Measurements from ENCODE around the gene ABCA7.

The ABCA7 gene

DNA sequence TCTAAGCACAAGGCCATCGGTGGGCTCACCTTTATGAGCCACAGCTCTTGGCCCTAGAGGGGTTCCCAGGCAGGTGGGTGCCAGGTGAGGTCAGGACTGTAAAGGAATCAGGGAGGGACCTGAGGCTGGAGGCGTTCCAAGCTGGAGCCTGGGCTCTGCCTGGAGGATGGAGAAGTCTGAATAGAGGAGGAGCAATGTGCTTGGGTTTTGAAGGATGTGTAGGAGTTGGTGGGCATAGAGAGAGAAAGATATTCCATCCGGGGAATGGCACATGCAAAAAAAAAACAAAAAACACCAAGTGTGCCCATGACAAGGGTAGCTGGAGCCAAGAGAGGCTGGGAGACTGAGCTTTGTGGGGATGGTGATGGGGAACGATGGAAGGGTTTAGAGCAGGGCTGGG is 37.3 kb upstream of the ABCA7 start:
- DNase-seq (ENCODE audit: low spot score): no peak

DNA sequence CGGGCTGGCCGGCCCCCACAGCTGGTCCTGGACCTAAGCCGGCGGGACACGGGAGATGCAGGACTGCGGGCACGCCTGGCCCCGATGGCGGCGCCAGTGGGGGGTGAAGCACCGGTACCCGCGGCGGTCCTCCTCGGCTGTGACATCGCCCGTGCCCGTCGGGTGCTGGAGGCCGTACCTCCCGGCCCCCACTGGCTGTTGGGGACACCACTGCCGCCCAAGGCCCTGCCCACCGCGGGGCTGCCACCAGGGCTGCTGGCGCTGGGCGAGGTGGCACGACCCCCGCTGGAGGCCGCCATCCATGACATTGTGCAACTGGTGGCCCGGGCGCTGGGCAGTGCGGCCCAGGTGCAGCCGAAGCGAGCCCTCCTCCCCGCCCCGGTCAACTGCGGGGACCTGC is 36.6 kb upstream of the ABCA7 start:
- no peak for DNase-seq (ENCODE audit: low spot score)

DNA sequence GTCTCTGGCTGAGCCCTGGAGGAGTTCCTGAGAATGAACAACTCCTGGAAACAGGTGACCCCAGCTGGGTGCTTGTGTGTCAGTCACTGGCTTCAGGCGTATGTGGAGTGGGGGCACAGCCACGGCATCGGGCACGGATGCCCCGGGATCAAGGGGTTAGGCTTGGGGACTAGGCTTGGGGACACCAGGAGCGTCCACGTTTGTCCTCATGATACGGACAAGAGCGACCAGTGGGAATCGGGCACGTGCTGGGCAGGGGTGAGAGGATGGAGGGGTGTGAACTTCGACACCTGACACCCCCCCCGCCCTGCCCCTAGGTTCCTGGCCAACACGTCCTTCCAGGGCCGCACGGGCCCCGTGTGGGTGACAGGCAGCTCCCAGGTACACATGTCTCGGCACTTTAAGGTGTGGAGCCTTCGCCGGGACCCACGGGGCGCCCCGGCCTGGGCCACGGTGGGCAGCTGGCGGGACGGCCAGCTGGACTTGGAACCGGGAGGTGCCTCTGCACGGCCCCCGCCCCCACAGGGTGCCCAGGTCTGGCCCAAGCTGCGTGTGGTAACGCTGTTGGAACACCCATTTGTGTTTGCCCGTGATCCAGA is 35.6 kb upstream of the ABCA7 start:
- no peak for DNase-seq (ENCODE audit: low spot score)

DNA sequence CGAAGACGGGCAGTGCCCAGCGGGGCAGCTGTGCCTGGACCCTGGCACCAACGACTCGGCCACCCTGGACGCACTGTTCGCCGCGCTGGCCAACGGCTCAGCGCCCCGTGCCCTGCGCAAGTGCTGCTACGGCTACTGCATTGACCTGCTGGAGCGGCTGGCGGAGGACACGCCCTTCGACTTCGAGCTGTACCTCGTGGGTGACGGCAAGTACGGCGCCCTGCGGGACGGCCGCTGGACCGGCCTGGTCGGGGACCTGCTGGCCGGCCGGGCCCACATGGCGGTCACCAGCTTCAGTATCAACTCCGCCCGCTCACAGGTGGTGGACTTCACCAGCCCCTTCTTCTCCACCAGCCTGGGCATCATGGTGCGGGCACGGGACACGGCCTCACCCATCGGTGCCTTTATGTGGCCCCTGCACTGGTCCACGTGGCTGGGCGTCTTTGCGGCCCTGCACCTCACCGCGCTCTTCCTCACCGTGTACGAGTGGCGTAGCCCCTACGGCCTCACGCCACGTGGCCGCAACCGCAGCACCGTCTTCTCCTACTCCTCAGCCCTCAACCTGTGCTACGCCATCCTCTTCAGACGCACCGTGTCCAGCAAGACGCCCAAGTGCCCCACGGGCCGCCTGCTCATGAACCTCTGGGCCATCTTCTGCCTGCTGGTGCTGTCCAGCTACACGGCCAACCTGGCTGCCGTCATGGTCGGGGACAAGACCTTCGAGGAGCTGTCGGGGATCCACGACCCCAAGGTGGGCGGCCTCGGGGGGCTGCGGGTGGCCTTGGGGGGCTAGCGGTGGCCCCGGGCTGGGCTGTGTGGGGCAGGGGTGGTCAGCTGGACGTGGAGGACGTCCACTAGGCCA is 34.9 kb upstream of the ABCA7 start:
- no peak for DNase-seq (ENCODE audit: low spot score)

DNA sequence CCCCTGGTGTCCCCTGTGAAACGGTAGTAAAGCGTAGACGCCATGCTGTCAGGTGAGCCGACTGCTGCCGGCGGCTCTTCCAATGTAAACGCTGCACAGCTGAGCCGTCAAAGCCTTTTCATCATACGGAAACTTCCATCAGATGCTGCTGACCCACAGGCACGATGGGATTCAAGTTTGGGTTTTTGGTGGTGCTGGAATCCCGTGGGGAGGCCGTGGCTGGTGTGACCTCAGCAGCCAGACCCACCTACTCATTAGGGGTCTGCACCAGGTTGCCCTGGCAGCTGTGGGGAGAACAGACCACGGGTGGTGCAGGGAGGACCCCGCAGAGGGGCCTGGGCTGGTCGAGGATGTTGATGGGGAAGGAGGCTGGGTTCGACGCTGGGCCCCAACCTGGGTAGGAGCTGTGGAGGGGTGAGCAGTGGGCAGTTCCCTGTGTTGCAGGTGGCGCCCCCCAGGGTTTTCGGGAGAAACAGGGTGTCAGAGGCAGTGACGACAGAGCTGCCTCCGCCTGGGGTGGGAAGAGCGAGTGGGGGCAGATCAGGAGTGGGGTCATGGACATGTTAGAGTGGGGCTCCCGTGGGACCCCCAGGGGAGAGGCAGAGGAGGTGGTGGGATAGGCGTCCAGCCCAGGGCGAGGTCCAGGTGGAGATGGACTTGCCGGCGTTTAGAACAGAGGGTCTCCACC is 33.1 kb upstream of the ABCA7 start:
- no peak for DNase-seq (ENCODE audit: low spot score)

DNA sequence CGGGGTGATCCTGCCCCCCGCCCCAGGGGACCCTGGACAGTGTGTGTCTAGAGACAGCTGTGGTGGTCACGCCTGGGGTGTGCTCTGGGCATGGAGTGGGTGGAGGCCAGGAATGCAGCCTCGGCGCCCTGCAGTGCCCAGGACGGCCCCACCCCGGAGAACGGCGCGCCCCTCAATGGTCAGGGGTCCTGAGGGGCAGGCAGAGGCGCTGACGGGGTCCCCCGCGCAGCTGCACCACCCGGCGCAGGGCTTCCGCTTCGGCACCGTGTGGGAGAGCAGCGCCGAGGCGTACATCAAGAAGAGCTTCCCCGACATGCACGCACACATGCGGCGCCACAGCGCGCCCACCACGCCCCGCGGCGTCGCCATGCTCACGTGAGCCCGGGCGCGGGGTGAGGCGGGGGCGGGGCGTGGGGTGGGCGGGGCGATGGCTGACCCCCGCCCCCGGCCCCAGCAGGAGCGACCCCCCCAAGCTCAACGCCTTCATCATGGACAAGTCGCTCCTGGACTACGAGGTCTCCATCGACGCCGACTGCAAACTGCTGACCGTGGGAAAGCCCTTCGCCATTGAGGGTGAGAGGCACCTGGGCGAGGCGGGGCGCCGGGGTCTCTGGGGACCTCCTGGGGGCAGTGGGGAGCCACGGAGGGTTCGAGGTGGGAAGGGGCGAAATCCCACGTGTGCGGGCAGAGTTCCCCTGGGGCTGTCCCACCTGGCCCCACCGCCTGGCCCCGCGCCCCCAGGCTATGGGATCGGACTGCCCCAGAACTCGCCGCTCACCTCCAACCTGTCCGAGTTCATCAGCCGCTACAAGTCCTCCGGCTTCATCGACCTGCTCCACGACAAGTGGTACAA is 32.3 kb upstream of the ABCA7 start:
- no peak for DNase-seq (ENCODE audit: low spot score)

DNA sequence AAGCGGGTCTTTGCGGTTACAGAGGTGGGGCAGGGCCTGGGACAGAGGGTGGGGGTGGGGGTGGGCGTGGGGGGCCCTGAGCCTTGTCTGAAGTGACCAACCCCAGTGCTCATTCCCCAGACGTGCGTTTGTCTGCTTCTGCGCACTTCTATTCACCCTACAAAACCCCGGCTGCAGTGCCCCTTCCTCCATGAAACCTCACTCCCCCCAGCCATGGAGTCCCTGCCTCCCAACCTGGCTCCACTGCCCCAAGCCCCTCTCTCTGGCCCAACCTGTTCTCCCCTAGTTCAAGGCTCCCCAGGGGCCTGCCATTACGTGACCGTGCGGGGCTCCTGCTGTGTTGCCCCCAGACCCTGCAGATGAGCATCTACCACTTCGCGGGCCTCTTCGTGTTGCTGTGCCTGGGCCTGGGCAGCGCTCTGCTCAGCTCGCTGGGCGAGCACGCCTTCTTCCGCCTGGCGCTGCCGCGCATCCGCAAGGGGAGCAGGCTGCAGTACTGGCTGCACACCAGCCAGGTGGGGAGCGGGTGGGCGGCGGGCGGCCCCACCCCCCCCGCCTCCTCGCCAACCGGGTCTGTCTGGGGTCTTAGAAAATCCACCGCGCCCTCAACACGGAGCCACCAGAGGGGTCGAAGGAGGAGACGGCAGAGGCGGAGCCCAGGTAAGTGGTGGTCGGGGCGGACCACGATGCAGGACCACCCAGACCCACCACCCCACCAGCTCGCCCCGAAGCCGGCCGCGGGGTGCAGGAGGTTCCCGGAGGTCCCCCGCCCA is 31.5 kb upstream of the ABCA7 start:
- DNase-seq (ENCODE audit: low spot score): no peak

DNA sequence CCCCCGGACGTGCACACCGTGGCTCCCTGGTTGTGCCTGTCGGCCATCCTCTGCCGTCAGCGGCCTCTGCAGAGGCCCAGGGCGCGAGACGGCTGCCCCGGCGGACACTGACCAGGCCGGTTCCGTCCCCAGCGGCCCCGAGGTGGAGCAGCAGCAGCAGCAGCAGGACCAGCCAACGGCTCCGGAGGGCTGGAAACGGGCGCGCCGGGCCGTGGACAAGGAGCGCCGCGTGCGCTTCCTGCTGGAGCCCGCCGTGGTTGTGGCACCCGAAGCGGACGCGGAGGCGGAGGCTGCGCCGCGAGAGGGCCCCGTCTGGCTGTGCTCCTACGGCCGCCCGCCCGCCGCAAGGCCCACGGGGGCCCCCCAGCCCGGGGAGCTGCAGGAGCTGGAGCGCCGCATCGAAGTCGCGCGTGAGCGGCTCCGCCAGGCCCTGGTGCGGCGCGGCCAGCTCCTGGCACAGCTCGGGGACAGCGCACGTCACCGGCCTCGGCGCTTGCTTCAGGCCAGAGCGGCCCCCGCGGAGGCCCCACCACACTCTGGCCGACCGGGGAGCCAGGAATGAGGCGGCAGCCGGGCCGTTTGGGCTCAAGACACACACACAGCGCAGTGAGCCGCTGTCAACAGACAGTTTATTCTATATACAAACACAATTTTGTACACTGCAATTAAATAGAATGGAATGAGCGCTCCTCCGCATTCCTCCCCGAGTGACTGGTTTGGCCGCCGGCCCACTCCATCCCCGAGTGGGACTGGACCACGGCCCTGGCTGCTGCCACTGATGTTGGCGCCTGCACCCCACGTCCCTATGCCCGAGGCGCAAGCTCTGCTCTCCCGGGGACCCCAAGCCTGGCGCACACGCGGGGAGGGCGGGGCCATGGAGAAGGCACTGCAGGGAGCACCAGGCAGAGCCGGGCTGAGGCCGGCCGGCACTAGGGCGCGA is 30.6 kb upstream of the ABCA7 start:
- no peak for DNase-seq (ENCODE audit: low spot score)

DNA sequence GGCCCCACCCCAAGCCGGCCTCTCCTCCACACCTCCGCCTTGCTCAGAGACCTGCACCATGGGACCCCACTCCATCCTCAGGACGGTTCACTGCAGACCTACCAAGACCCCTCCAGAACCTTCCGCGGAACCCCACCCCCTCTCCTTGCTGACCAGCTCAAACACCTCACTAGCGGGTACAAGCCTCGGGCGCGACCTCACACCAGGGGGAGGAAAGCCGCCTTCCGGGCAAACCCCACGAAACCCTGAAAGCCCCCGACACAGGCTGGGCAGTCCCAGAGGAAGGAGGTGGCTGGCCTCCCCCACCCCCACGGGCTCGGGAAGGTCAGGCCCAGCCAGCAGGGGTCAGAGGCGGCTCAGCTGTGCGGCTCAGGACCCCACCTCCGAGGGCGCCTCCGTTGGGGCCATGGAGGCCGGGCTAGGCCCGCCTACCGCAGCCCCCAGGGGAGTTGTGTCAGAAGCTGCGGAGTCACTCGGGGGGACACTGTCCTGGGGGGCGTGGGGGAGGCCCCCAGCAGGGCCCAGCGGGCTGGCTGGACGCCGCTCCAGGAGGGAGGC is 29.8 kb upstream of the ABCA7 start:
- DNase-seq (ENCODE audit: low spot score): no peak

DNA sequence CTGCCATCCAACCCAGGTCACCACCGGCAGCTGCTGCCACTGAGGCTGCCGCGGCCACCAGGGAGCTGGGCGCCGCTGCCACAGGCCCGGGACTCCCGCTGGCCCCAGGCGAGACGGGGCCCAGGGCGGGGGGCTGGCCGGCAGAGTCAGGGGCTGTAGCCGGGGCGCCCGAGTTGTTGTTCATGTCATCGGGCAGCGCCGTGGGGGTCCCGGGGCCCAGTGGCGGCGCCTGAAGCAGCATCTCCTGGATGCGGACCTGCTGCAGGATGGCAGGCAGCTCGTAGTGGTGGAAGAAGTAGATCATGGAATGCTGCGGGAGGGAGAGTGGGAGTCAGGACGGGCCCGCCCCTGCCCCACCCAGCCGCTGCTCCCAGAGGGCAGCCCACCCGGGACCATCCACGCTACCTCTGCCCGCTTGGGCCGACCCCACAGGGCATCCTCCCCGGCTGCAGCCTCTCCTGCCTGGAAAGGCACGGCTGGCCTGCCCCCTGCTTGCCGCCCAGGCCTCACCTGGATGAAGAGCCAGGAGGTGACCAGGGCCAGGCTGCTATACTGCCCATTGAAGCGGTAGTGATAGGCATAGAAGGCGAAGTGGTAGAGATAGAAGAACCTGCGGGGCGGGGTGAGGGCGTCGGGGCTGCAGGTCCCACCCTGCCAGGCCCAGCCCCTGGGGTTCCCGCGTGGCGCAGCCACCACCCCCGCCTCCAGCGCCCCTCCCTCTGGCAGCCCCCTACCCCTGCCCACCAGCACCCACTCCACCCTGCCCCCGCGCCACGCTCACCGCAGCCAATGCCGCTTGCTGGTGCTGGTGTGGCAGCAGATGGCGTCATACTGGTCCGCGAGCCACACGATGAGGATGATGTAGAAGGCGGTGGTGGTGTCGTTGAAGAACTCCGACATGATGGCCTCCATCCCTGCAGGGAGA is 29.1 kb upstream of the ABCA7 start:
- no peak for DNase-seq (ENCODE audit: low spot score)

DNA sequence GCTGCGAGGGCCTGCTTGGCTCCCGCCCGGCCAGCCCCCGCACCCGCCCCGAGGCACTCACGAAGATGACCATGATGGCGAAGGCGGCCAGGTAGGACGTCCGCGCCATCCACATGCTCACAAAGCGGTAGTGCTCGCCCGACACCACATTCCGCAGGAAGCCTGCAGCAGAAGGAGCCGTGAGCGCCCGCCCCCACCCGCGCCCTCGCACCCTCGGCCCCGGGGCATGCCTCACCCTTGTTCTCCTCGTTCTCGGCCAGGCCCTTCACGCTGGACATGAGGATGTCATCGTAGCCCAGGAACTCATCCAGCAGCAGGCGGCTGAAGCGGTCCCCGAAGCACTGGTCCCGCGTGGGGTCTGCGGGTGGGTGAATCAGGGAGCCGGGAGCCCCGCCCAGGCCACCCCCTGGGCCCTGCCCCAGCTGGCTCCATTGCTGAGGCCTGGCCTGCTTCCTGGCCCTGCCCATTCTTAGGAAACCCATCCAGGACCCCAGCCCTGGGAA is 28.0 kb upstream of the ABCA7 start:
- no peak for DNase-seq (ENCODE audit: low spot score)

DNA sequence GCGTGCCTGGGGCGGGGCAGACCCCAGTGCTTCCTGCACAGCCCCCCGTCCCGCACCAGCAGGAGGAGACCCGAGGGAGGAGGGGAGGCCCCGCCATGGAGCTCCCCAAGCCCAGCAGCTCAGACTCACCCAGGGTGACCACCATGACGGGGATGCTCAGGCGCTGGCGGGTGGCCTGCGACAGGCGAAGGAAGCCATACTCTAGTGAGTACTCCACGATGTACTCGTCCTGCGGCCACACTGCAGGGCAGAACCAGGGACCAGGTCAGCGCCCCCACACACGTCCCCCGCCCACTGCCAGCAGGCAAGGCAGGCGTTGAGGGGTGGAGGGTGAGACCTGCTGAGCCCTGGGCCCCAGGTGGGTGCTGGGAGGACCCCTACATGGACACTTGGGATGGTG is 27.6 kb upstream of the ABCA7 start:
- no peak for DNase-seq (ENCODE audit: low spot score)

DNA sequence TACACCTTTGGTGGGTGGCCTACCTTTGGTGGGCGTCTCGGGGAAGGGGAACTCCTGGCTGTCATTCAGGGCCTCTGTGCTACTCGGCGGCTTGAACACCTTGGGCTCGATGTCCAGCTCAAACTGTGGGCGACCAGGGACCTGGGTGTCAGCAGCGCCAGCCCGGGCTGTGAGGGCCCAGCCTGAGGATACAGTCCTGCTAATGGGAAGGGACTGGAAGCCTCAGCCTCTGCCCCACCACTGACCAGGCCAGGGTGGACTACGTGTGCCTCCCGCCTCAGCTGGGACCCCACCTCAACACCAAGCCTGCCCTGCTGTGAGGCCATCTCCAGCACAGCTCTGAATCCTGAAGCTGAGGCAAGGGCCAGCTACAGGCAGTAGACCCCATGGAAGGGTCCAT is 26.7 kb upstream of the ABCA7 start:
- DNase-seq (ENCODE audit: low spot score): no peak

DNA sequence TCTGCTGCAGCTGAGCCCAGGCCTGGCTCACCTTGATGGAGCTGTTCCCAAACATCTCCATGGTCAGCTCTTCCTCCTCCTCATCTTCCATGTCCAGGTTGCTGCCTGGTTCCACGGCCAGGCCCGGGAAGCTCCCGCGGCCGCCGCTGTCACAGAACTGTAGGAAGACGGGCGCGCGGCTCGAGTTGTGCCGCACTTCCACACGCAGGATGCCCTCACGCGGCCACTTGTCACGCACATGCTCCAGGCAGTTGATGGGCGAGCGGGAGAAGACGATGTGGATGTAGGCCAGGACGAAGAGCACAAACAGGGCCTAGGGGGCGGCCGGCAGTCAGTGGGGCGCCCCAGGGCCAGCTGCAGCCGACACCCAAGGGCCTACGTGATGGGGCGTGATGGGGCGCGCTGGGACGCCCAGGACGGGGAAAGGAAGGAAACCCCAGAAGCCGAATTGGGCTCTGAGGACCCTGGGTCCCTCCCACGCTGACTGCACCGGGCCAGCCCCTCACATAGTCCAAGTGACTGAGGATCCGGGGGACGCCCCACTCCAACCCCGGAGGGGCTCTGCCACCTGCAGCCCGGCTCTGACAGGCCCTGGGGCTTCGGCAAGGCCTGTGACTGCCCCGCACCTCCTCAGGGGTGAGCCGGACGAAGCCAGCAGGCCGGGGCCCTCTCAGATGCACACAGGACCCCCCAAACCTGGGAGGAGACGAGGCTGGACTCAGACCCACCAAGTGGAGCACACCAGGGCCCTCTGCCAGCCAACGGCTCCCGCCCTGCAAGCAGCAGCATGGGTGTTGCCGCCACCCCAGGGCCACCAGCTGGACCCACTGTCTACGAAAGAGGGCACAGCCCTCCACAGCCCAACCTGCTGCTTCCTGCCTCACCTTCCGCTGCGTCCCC is 25.5 kb upstream of the ABCA7 start:
- no peak for DNase-seq (ENCODE audit: low spot score)

DNA sequence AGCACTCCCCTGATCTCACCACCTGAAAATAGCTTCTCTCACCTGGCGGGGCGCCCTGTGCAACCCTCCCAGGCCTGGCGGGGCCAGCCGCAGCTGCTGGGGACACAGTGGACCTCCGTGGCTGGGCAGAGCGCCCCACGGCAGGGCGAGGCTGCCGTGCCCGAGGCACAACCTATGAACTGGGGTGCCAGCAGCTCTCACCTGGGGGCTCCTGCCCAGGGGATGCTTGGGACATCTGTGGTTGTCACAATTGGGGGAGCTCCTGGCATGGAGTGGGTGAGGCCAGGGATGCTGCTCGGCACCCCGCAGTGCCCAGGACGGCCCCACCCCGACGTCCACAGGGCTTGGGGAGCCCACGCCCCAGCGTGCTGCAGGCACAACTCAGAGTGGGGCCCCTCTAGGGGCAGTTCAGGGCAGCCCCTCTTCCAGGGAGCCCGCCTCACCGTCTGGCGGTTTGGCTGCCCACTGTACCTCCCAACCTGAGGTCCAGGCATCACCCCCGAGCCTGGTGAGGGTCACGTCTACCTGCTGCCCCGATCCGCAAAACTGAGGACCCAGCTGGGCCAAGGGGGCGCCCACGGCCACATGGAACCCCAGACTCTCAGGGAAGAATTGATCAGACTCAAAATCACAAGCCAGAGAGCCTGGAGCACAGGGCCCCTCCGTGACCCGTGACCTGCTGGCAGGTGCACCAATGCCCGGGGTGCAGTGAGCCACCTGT is 24.7 kb upstream of the ABCA7 start:
- DNase-seq (ENCODE audit: low spot score): no peak

DNA sequence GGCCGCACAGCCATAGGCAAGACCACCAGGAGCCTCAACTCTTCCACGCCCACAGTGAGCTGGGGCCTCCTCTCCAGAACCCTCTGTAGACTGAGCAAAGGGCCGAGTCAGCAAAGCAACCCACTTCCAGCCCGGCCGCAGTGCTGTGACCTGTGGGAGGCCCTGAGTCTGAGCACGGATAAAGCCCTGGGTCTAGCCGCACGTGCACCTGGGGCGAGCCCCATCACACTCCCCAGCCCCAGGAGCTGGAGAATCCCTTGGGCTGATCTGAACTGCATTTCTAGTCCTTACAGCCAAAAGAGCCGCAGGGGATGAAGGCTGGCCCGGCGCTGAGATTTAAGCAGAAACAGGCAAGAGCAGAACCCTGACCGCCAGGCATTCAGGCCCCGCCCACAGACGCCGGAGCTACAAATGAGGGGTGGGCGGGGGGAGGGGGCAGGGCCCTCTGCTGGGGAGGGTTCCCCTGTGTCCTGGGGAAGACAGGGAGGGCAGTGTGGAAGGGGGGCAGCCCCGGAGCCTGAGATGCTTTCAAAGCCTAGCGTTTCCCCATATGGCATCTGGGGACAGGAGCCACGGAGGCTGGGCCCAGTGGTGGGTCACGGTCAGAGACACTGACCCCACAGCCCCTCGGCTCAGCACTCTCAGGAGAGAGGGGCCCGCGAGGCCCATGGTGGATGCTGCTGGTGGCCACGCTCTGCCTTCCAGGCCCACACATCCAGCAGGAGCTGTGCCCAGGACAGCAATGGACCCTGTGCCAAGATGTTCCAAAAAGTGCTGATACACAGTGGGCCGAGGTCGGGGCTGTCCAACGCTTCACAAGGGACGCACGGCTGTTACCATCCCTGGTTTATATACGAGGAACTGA is 23.9 kb upstream of the ABCA7 start:
- no peak for DNase-seq (ENCODE audit: low spot score)

Measured in putamen (tissue), 1 donor.